ENCODE results near the gene CBX5. TPM values are rescaled to one million over a fixed set of nuclear protein-coding genes. Genes with fewer than 3 reads are reported as not detected.

Gene CBX5
- total and polyA plus RNA-seq, 2 of the 8 experiments (the other 6 are each of a cell fraction or from before 2014, with no cell fraction given): 62.4 to 231 TPM

DNA sequence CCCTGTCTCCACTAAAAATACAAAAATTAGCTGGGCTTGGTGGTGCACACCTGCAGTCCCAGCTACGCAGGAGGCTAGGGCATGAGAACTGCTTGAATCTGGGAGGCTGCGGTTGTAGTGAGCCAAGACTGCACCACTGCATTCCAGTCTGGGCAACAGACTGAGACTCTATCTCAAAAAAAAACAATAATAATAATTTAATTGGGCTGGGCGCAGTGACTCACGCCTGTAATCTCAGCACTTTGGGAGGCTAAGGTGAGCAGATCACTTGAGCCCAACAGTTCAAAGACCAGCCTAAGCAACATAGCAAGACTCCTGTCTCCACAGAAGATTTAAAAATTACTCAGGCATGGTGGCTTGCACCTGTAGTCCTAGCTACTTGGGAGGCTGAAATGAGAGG, 26.7 kb downstream of the CBX5 start (continued):
- TF ChIP-seq RFX5 (IDR thresholded peaks at IDR 0.05; ENCODE audit: borderline replicate concordance, low read depth, low read length): no peak
- no peak for TF ChIP-seq ZNF274 (IDR thresholded peaks at IDR 0.05; ENCODE audit: borderline replicate concordance, extremely low read depth, low read length)
- no peak for TF ChIP-seq POLR2AphosphoS5 (IDR thresholded peaks at IDR 0.05; ENCODE audit: low read depth, low read length)
- no peak for TF ChIP-seq RAD21 (IDR thresholded peaks at IDR 0.05 in 1 of 2, conservative IDR thresholded peaks at IDR 0.05 in 1 of 2; ENCODE audit: low read depth in 2 of 2, low read length in 2 of 2)
